ENCODE data around the gene PLPPR1.
"Not testable (repeated sequence)": the region's sequence is repeated elsewhere in the genome, so short reads cannot be mapped to it uniquely, and the experiment has no call there.

The PLPPR1 gene

GRCh38 chr9:101291043-101291442 lies 262.5 kb downstream of the PLPPR1 start:
- not testable (repeated sequence) for DNase-seq (ENCODE audit: low read depth in 2 of 2)

GRCh38 chr9:101299901-101300300 lies 271.4 kb downstream of the PLPPR1 start:
- no peak for DNase-seq (ENCODE audit: low read depth in 2 of 2)

DNA sequence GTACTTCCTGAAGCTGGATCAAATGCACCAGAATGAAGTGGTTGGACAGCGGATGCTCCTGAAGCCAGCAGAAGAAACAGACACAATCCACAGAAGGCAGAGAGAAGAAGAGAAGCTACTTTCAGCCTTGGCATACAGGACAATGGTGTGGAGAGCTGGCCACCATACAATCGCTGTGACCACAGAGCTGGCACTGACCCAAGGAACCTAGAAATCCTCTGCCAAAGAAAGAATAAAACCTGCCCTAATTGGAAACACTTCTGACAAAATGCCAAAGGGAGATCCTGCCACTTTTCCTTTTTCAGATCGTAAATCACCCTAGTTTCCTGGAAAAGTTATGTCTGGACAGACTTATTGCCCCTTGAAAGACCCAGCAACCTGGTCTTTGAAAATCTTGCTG lies 278.5 kb downstream of the PLPPR1 start:
- DNase-seq (ENCODE audit: low read depth in 2 of 2): no peak

GRCh38 chr9:101307524-101308213 lies 279.1 kb downstream of the PLPPR1 start:
- DNase-seq (ENCODE audit: low read depth in 2 of 2): no peak

DNA sequence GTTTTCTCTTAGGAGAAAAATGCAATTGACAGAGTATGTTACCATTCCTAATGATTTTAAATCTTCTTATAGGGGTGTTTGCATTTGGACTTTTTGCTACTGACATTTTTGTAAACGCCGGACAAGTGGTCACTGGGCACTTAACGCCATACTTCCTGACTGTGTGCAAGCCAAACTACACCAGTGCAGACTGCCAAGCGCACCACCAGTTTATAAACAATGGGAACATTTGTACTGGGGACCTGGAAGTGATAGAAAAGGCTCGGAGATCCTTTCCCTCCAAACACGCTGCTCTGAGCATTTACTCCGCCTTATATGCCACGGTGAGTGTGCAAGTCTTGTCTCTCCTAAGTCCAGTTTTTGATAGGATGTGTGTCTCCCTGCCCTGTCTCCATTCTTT lies 280.6 kb downstream of the PLPPR1 start:
- no peak for DNase-seq (ENCODE audit: low read depth in 2 of 2)

DNA sequence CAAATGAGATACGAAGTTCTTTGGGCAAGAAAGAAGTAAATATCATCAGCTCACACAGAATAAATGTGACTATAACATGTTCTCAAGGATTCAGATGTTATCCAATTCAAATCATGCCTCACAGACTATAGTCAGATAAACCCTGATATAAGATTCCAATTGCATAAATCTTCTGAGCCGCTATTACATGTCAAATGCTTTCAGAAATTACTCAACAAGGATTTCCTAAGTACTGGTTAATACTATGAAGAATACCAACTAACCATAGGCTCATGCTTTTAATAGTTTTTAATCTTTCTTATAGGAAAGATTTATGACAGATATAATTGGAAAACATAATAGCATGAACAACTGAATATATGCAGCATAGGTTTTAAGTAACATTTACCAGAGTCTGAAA lies 282.7 kb downstream of the PLPPR1 start:
- no peak for DNase-seq (ENCODE audit: low read depth in 2 of 2)

DNA sequence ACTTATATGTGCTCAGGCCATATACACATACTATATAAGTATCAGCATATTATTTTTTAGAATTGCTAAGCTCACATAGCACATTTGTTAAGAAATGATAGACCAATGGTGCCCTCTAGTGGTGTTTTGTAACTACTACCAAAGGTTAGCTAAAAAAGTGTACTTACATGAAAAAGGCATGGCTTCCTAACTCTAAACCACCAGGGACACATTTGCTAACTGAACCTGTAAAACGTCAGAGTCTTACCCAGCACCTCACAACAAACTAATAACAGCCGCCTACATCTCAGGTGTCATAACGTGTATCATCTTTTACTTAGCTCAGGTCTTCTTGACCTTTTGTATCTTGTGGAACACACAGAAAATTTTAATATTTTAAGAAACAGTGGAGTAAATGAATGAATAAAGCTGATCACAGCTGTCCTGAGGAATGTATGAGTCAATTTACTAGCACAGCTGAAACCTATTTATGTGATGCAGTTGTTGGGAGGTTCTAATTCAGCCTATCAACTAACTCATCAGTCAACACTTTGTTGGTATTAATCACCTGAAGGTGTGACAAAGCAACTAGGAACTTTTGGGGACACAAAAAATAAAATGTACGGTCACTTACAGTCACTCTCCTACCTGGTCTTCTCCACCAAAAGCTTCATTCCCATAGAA lies 283.4 kb downstream of the PLPPR1 start:
- DNase-seq (ENCODE audit: low read depth in 2 of 2): no peak

GRCh38 chr9:101312661-101313060 lies 284.1 kb downstream of the PLPPR1 start:
- DNase-seq (ENCODE audit: low read depth in 2 of 2): no peak

- no peak for DNase-seq (ENCODE audit: low read depth in 2 of 2)
These were observed 286.6 kb downstream of the PLPPR1 start for GRCh38 chr9:101315112-101315450.

- no peak for DNase-seq (ENCODE audit: low read depth in 2 of 2)
These were observed 289.2 kb downstream of the PLPPR1 start for GRCh38 chr9:101317735-101318134.

DNA sequence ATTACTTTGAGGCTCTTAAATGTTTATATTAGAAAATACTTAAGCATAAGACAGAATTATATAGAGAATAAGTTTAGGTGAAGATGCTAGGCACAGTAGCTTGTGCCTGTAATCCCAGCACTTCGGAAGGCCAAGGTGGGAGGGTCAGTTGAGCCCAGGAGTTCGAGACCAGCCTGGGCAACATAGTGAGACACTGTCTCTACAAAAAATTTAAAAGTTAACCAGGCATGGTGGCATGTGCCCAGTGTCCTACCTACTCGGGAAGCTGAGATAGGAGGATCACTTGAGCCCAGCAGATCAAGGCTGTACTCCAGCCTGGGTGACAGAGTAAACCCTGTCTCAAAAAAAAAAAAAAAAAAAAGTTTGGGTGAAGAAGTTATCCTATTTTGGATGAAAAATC lies 294.6 kb downstream of the PLPPR1 start:
- no peak for DNase-seq (ENCODE audit: low read depth in 2 of 2)

GRCh38 chr9:101324245-101324804 lies 295.8 kb downstream of the PLPPR1 start:
- no peak for DNase-seq (ENCODE audit: low read depth in 2 of 2)

DNA sequence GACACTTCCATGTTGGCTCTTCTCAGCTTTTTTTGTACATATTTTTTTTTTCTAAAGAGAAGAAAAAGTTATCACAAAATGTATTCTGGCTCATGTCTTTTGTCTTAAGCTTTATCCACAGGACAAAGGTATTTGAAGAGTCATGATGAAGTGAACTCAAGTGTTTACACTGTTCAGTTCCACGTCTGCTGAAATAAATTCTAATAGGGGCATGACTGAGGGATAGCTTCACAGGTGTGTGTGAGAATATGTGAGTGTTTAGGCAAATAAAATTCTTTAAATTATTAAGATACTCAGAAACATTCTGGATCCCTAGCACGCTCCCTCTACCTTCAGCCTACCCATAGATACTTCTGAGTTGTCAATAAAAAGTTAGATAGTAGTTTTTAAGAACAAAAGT lies 296.5 kb downstream of the PLPPR1 start:
- no peak for DNase-seq (ENCODE audit: low read depth in 2 of 2)

GRCh38 chr9:101326035-101326434 lies 297.5 kb downstream of the PLPPR1 start:
- no peak for DNase-seq (ENCODE audit: low read depth in 2 of 2)

GRCh38 chr9:101326501-101326900 lies 298.0 kb downstream of the PLPPR1 start:
- no peak for DNase-seq (ENCODE audit: low read depth in 2 of 2)

GRCh38 chr9:101327422-101327909 lies 298.9 kb downstream of the PLPPR1 start:
- DNase-seq (ENCODE audit: low read depth in 2 of 2): not testable (repeated sequence)

- no peak for DNase-seq (ENCODE audit: low read depth in 2 of 2)
These were observed 303.8 kb downstream of the PLPPR1 start for GRCh38 chr9:101332362-101332761.

DNA sequence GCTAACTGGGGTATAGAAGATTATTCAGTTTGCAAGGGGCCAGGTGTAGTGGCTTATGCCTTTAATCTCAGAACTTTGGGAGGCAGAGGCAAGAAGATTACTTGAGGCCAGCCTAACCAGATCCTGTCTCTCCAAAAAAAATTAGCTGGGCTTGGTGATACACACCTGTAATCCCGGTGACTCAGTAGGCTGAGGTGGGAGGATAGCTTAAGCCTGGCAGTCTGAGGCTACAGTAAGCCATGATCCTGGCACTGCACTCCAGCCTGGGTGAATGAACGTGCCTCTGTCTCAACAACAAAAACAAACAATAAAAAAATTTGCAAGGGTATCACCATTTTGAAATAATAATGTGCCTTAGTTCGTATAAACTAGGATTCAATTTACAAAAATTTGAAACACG lies 305.0 kb downstream of the PLPPR1 start:
- no peak for DNase-seq (ENCODE audit: low read depth in 2 of 2)

DNA sequence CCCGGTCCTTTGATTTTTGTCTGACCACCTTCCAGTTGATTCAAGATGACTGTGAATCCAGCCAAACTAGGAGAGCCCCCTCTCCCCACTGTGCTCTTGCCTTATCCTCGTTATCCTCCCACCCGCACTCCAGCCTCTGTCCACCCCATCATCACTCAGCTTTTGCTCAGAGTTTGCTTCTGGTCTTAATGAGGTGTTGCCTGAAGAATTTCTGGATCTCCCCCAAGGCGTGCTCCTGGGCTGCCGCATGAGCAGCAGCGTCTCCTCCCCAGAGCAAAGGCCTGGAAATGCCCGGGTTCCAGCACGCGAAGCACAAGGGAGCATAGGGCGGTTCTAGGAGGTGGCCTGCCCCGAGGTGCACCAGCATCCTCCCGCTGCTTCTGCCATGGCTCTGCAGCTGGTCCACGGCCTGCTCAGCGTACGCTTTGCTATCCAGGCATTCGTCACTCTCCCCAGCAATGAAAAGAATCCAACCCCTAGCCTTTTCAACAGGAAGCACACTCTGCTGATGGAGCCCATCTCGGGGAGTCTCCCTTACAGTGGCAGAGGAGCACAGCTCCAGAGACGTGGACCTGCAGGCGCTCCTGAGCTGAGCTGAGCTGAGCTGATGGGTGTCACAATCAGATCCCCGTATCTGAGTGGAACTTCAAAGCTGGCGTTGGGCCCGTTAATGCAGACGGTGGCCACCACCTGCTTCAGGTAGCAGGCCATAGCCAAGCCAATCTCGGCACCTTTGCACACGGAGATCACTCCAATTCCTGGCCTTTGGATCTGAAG lies 305.6 kb downstream of the PLPPR1 start:
- no peak for DNase-seq (ENCODE audit: low read depth in 2 of 2)

- no peak for DNase-seq (ENCODE audit: low read depth in 2 of 2)
These were observed 307.6 kb downstream of the PLPPR1 start for GRCh38 chr9:101336091-101336490.

DNA sequence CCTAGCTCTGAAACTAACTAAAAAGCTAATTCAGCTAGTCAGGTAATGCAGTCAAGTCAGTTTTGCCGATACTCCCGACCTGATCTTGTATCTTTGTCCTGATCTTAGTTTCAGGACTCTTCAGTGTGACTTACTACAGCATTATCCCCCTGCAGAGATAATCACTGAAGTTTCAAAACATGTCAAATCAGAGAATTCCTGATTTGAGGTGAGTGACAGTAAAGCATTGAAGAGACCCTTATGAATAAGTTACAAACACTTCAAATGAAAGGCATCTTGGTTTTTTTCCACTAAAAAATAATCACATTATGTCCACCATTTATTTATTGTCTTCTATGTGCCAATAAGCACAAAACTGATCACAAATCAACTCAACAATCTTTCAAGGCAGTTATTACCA lies 308.7 kb downstream of the PLPPR1 start:
- DNase-seq (ENCODE audit: low read depth in 2 of 2): no peak

- no peak for DNase-seq (ENCODE audit: low read depth in 2 of 2)
These were observed 313.4 kb downstream of the PLPPR1 start for GRCh38 chr9:101341958-101342357.

All from stimulated activated CD4-positive, alpha-beta T cell treated with anti-CD3 and anti-CD28 coated beads, Interleukin-15, amount 100 ng/mL, for 48 hours (primary cell).